H1 (cell line): Measurements from ENCODE around the gene RPP30. TPM values are rescaled to one million over a fixed set of nuclear protein-coding genes. Genes with fewer than 3 reads are reported as not detected.

ENCODE experiments used
- CTCF ChIA-PET: fragments of 300-600 bp; sonication (Branson Sonifier 250); formaldehyde crosslinking; loops from one replicate; lab custom pipeline; 2021; ENCODE audit not compliant: partially characterized antibody; lab: Charles Lee
- POLR2A ChIA-PET: fragments of 300-600 bp; sonication (Branson Sonifier 250); formaldehyde crosslinking; loops from one replicate; lab custom pipeline; 2021; ENCODE audit warnings: inconsistent platforms; ENCODE audit not compliant: partially characterized antibody; lab: Charles Lee
- DNase-seq, 2 experiments: peaks; one replicate each; pipeline versions ENCODE4 v3.0.0 to v3.0.0-alpha.2; 2010 to 2022; ENCODE audit warnings: low spot score in 2 of 2, low read depth in 1 of 2, mixed read lengths in 1 of 2
- FAIRE-seq: peaks from 2 replicates; lab custom pipeline; 2011; peaks lifted over from hg19 to GRCh38; lab: Jason Lieb, UNC
- H2AFZ ChIP-seq: 2 replicates; pipeline ENCODE4 v1.8.1; 2012; ENCODE audit warnings: low read length, inconsistent platforms
- H2AK5ac ChIP-seq: 2 replicates; pipeline ENCODE4 v1.6.1; 2013; ENCODE audit warnings: low read depth, low read length
- H2BK120ac ChIP-seq: replicated peaks from 2 replicates; pipeline ENCODE3; 2013; ENCODE audit warnings: low read depth, low read length, inconsistent platforms
- H2BK12ac ChIP-seq: 2 replicates; pipeline ENCODE4 v1.6.1; 2013; ENCODE audit warnings: low read depth, low read length
- H2BK15ac ChIP-seq: 2 replicates; pipeline ENCODE4 v1.6.1; 2013; ENCODE audit warnings: low read length
- H2BK20ac ChIP-seq: 2 replicates; pipeline ENCODE4 v1.6.1; 2013; ENCODE audit warnings: low read length
- H2BK5ac ChIP-seq: 2 replicates; pipeline ENCODE4 v1.6.1; 2013; ENCODE audit warnings: low read depth, low read length
- H3K14ac ChIP-seq: 2 replicates; pipeline ENCODE4 v1.6.1; 2013; ENCODE audit warnings: inconsistent platforms; ENCODE audit not compliant: insufficient read length
- H3K18ac ChIP-seq: 2 replicates; pipeline ENCODE4 v1.6.1; 2013; ENCODE audit warnings: low read length; ENCODE audit errors: extremely low read depth
- H3K23ac ChIP-seq: 2 replicates; pipeline ENCODE4 v1.6.1; 2013; ENCODE audit warnings: inconsistent platforms; ENCODE audit not compliant: insufficient read length
- H3K23me2 ChIP-seq: 2 replicates; pipeline ENCODE4 v1.6.1; 2013; ENCODE audit warnings: low read depth, low read length
- H3K27ac ChIP-seq: 2 replicates; pipeline ENCODE4 v1.6.1; 2011; ENCODE audit warnings: low read depth, low read length, inconsistent platforms
- H3K27me3 ChIP-seq, 4 experiments: replicated peaks in 1 of 4; 1 replicate in 1 of 4; 2 replicates in 3 of 4; pipeline versions ENCODE4 v1.6.1 to v1.8.1; 2011 to 2013; ENCODE audit warnings: low read length in 3 of 4, mild to moderate bottlenecking in 3 of 4, inconsistent platforms in 2 of 4, mixed read lengths in 2 of 4, moderate library complexity in 1 of 4; ENCODE audit not compliant: control insufficient read depth in 3 of 4, insufficient read depth in 3 of 4; ENCODE audit errors: extremely low read depth in 1 of 4
- H3K36me3 ChIP-seq, 4 experiments: 2 replicates each; pipeline versions ENCODE4 v1.6.1 to v1.8.1; 2011 to 2013; ENCODE audit warnings: mild to moderate bottlenecking in 4 of 4, low read length in 3 of 4, moderate library complexity in 2 of 4, control low read depth in 1 of 4, inconsistent platforms in 1 of 4; ENCODE audit not compliant: insufficient read depth in 4 of 4, control insufficient read depth in 2 of 4
- H3K4ac ChIP-seq: replicated peaks from 2 replicates; pipeline ENCODE3; 2013; ENCODE audit warnings: low read length, low read depth, mixed read lengths, inconsistent platforms; ENCODE audit not compliant: insufficient read length
- H3K4me1 ChIP-seq, 4 experiments: replicated peaks in 1 of 4; 1 replicate in 1 of 4; 2 replicates in 3 of 4; pipeline versions ENCODE4 v1.6.1 to v1.8.1; 2011 to 2013; ENCODE audit warnings: low read length in 3 of 4, inconsistent platforms in 2 of 4, mixed read lengths in 1 of 4; ENCODE audit not compliant: insufficient read depth in 4 of 4, control insufficient read depth in 3 of 4
- H3K4me2 ChIP-seq, 2 experiments: 2 replicates each; pipeline versions ENCODE4 v1.6.1 to v1.8.1; 2011 to 2013; ENCODE audit warnings: low read depth in 2 of 2, low read length in 2 of 2, control low read depth in 1 of 2, inconsistent platforms in 1 of 2, mild to moderate bottlenecking in 1 of 2; ENCODE audit not compliant: insufficient read depth in 1 of 2
- H3K4me3 ChIP-seq, 4 experiments: fragments of 200-600, 300-600 bp in 1 of 4; sonication (generic), shearing (Covaris generic), sonication (Bioruptor Twin) in 1 of 4; 2 replicates each; pipeline versions ENCODE4 v1.5.1 to v1.8.1; 2011 to 2016; ENCODE audit warnings: low read length in 4 of 4, low read depth in 3 of 4, control low read depth in 2 of 4, inconsistent platforms in 2 of 4, mild to moderate bottlenecking in 2 of 4, mixed read lengths in 1 of 4, moderate library complexity in 1 of 4; ENCODE audit not compliant: insufficient read depth in 2 of 4; ENCODE audit errors: extremely low read depth in 1 of 4
- H3K56ac ChIP-seq: replicated peaks from 2 replicates; pipeline ENCODE3; 2013; ENCODE audit warnings: low read depth, mild to moderate bottlenecking, mixed read lengths, low read length, inconsistent platforms; ENCODE audit not compliant: insufficient read length
- H3K79me1 ChIP-seq: 2 replicates; pipeline ENCODE4 v1.6.1; 2013; ENCODE audit warnings: low read depth, low read length, control low read depth
- H3K79me2 ChIP-seq, 2 experiments: 2 replicates each; pipeline versions ENCODE4 v1.6.1 to v1.8.1; 2012 to 2013; ENCODE audit warnings: low read length in 2 of 2, mild to moderate bottlenecking in 2 of 2, inconsistent platforms in 1 of 2; ENCODE audit not compliant: insufficient read depth in 2 of 2, control insufficient read depth in 1 of 2
- H3K9ac ChIP-seq, 4 experiments: replicated peaks in 1 of 4; 1 replicate in 1 of 4; 2 replicates in 3 of 4; pipeline versions ENCODE4 v1.6.1 to v1.8.1; 2011 to 2013; ENCODE audit warnings: low read depth in 3 of 4, low read length in 3 of 4, control low read depth in 2 of 4, mild to moderate bottlenecking in 2 of 4, moderate library complexity in 2 of 4, inconsistent platforms in 1 of 4; ENCODE audit errors: extremely low read depth in 1 of 4
- H3K9me3 ChIP-seq, 2 experiments: 2 replicates each; pipeline versions ENCODE4 v1.6.1 to v1.8.1; 2012 to 2013; ENCODE audit warnings: mild to moderate bottlenecking in 2 of 2, moderate library complexity in 2 of 2, control low read depth in 1 of 2, inconsistent platforms in 1 of 2, low read depth in 1 of 2, low read length in 1 of 2, mixed read lengths in 1 of 2; ENCODE audit not compliant: insufficient read depth in 2 of 2
- H4K20me1 ChIP-seq, 2 experiments: replicated peaks in 1 of 2; 2 replicates each; pipeline versions ENCODE3 to v1.8.1; 2011 to 2013; ENCODE audit warnings: inconsistent platforms in 2 of 2, low read length in 2 of 2, mild to moderate bottlenecking in 1 of 2; ENCODE audit not compliant: insufficient read depth in 2 of 2, control insufficient read depth in 1 of 2
- H4K5ac ChIP-seq: 2 replicates; pipeline ENCODE4 v1.6.1; 2013; ENCODE audit warnings: low read length, low read depth, mixed read lengths, inconsistent platforms; ENCODE audit not compliant: insufficient read length
- H4K8ac ChIP-seq: 2 replicates; pipeline ENCODE4 v1.8.0; 2013; ENCODE audit warnings: mild to moderate bottlenecking, moderate library complexity, low read length, inconsistent platforms; ENCODE audit not compliant: insufficient read depth; ENCODE audit errors: extremely low read depth
- H4K91ac ChIP-seq: replicated peaks from 2 replicates; pipeline ENCODE3; 2013; ENCODE audit warnings: low read length, mixed read lengths, inconsistent platforms; ENCODE audit not compliant: insufficient read length
- EGR1 ChIP-seq: IDR thresholded peaks from 2 replicates; pipeline ENCODE4 v1.6.1; 2011; ENCODE audit warnings: low read depth, low read length, borderline replicate concordance
- KDM1A ChIP-seq: fragments of 200-600, 300-600 bp; sonication (generic); IDR thresholded peaks from 2 replicates; pipeline ENCODE4 v1.7.1; 2016; ENCODE audit warnings: mild to moderate bottlenecking, low read length, borderline replicate concordance
- KDM5A ChIP-seq: fragments of 200-600 bp; IDR thresholded peaks from 2 replicates; pipeline ENCODE4 v1.7.1; 2012; ENCODE audit warnings: mild to moderate bottlenecking, low read length, inconsistent platforms, mixed read lengths
- MAFK ChIP-seq: IDR thresholded peaks from 2 replicates; pipeline ENCODE4 v1.6.1; 2012; ENCODE audit warnings: low read depth, mild to moderate bottlenecking, improper control_type of control experiment, low read length
- RAD21 ChIP-seq, 2 experiments: IDR thresholded peaks in 1 of 2; conservative IDR thresholded peaks in 1 of 2; 2 replicates each; pipeline ENCODE4 v1.6.1; 2011; ENCODE audit warnings: low read depth in 2 of 2, low read length in 2 of 2, improper control_type of control experiment in 1 of 2, inconsistent platforms in 1 of 2, mild to moderate bottlenecking in 1 of 2, moderate library complexity in 1 of 2
- RBBP5 ChIP-seq: IDR thresholded peaks from 2 replicates; pipeline ENCODE4 v1.7.1; 2012; ENCODE audit warnings: low read depth, mild to moderate bottlenecking, inconsistent platforms, low read length, moderate library complexity, borderline replicate concordance
- TAF7 ChIP-seq: optimal IDR thresholded peaks from 2 replicates; pipeline ENCODE3; 2011; ENCODE audit warnings: low read depth, mild to moderate bottlenecking, inconsistent platforms, low read length, moderate library complexity, borderline replicate concordance
- TBP ChIP-seq: IDR thresholded peaks from 2 replicates; pipeline ENCODE4 v1.6.1; 2011; ENCODE audit warnings: low read depth, low read length, improper control_type of control experiment
- WGBS, 2 experiments: shearing (Covaris generic) in 1 of 2; methylation state at CpG; one replicate each; pipeline versions ENCODE4 v1.1.6 to v1.1.7; 2013 to 2015; ENCODE audit warnings: low lambda C conversion rate in 2 of 2, mixed read lengths in 2 of 2, inconsistent platforms in 1 of 2, low coverage in 1 of 2, missing lambda C conversion rate in 1 of 2; ENCODE audit not compliant: insufficient replicate concordance in 2 of 2, insufficient coverage in 1 of 2, insufficient read length in 1 of 2; ENCODE audit errors: extremely low coverage in 1 of 2, missing lambda C conversion rate in 1 of 2; 5-methylcytosine and 5-hydroxymethylcytosine counted together
- polyA plus RNA-seq, 7 experiments: library from polyadenylated mRNA; depleted of rRNA in 3 of 7; stranded (reverse) in 5 of 7; unstranded in 2 of 7; fragments of >200 nt in 5 of 7; fragments of 200-250 nt in 2 of 7; gene quantifications; 1 replicate in 5 of 7; 2 replicates in 1 of 7; 4 replicates in 1 of 7; pipeline versions ENCODE4 v1.2.1 to v1.2.3, GENCODE V29; 2011 to 2013; ENCODE audit warnings: missing spikeins in 2 of 7, mixed read lengths in 2 of 7
- total RNA-seq: library from RNA; stranded (reverse); fragmentation: NEBNext Ultra II Directional; extraction: Animal tissue kit (Norgen Biotek cat#: 25700); gene quantifications from 2 replicates; pipeline ENCODE4 v1.2.1, GENCODE V29; 2021
- TF ChIP-seq, protein P1 (sequence below): IDR thresholded peaks from 2 replicates; pipeline ENCODE4 v1.6.1; 2012; ENCODE audit warnings: inconsistent platforms
- TF ChIP-seq, protein P2 (sequence below): IDR thresholded peaks from 2 replicates; pipeline ENCODE4 v1.6.1; 2012; ENCODE audit warnings: inconsistent platforms

RPP30 gene
- total and polyA plus RNA-seq, 2 of the 8 experiments (the other 6 are each of a cell fraction or from before 2014, with no cell fraction given), result 38.9 to 79.7 TPM

DNA sequence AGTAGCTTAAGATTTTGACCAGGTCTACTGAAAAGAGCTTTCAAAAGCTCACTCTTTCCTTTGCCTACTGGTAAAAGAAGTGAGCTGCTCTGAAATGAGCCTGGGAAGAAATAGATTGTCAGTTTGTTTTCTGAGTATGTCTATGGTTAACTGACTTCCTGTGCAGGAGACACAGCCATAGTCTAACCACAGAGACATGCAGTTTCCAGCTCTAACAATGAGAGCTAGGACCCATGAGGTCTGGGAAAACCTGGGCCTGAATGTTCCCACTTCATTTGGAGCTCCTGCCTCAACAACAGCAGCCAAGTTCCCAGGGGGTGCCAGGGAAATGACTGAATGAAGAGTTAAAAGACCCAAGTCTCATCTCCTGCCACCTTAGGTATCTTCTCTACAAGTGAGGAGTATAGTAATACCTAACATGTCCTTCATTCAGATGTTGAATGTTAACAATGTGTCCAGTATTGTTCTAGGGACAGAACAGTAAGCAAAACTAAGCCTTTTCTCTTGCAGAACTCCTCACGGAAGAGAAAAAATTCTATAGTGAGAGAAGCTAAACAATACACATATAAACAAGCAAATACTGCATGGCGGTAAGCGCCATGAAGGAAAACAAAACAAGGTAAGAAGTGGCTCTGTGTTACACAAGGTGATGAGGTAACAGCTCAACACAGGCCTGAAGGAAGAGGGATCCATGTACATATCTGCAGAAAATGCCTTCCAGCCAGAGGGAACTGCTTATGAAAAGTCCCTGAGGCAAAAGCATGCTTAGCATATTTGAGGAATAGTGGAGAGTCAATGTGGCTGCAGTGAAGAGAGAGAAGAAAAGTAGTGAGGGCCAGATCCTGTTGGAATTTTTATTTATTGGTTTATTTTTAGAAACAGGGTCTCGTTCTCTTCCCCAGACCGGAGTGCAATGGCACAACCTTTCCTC is 75.5 kb downstream of the RPP30 start:
- no peak for FAIRE-seq
- H3K23ac ChIP-seq, result no peak overlapping the region
- H3K4me1 ChIP-seq, result no peaks in the 10 kb centered on the region
- no peak overlapping the region for H3K4ac ChIP-seq
- H3K27ac ChIP-seq, result no peak overlapping the region
- no peak overlapping the region for H2AFZ ChIP-seq
- H2BK15ac ChIP-seq, result no peak overlapping the region
- H2BK12ac ChIP-seq, result no peak overlapping the region
- ChIA-PET POLR2A (interaction anchor here (1.0 kb wide), 1 partner anchor 17 kb away, joined by 4 read pairs; no protein-coding TSS in a partner anchor), CTCF (interaction anchor here (0.5 to 3.2 kb wide), 6 partner anchors 22 to 1460 kb away, joined by 3 to 11 read pairs (median 3); no protein-coding TSS in a partner anchor)
- H2BK120ac ChIP-seq, result no peak overlapping the region
- no peak overlapping the region for H3K9ac ChIP-seq
- H3K9me3 ChIP-seq, result no peaks in the 10 kb centered on the region
- H3K36me3 ChIP-seq, result no peaks in the 10 kb centered on the region
- no peak overlapping the region for H4K8ac ChIP-seq
- H4K5ac ChIP-seq, result no peak overlapping the region
- no peak overlapping the region for H3K18ac ChIP-seq
- H3K4me3 ChIP-seq, result no peak overlapping the region
- no peak overlapping the region for H4K91ac ChIP-seq
- no peak overlapping the region for H3K56ac ChIP-seq
- no peak overlapping the region for H2BK5ac ChIP-seq
- no peak overlapping the region for H3K4me2 ChIP-seq
- H2AK5ac ChIP-seq, result no peak overlapping the region
- WGBS, 2 experiments, result 94% methylated on average over 5 of the region's 5 CpGs; no CpG with 5 or more reads in 1 of the 2 experiments
- H3K27me3 ChIP-seq, result peaks cover 0 to 10% (median 3%) of the 10 kb centered on the region in 4 experiments; a peak in 4 of 7 replicates
- DNase-seq, result no peak
- H3K79me2 ChIP-seq, result no peaks in the 10 kb centered on the region
- H3K14ac ChIP-seq, result no peak overlapping the region
- H3K23me2 ChIP-seq, result no peaks in the 10 kb centered on the region
- H2BK20ac ChIP-seq, result no peak overlapping the region
- H4K20me1 ChIP-seq, result no peaks in the 10 kb centered on the region
- H3K79me1 ChIP-seq, result no peaks in the 10 kb centered on the region
- TF ChIP-seq RAD21 (IDR thresholded peaks at IDR 0.05 in 1 of 2, conservative IDR thresholded peaks at IDR 0.05 in 1 of 2; ENCODE audit: low read depth in 2 of 2, low read length in 2 of 2), result no peak
- TF ChIP-seq, protein P1, sequence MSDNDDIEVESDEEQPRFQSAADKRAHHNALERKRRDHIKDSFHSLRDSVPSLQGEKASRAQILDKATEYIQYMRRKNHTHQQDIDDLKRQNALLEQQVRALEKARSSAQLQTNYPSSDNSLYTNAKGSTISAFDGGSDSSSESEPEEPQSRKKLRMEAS, result no peak
- no peak for TF ChIP-seq RBBP5
- TF ChIP-seq, protein P2, sequence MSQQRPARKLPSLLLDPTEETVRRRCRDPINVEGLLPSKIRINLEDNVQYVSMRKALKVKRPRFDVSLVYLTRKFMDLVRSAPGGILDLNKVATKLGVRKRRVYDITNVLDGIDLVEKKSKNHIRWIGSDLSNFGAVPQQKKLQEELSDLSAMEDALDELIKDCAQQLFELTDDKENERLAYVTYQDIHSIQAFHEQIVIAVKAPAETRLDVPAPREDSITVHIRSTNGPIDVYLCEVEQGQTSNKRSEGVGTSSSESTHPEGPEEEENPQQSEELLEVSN, result no peak
- TF ChIP-seq TBP, result no peak
- TF ChIP-seq TAF7, result no peak
- TF ChIP-seq EGR1, result no peak
- TF ChIP-seq KDM1A, result no peak
- no peak for TF ChIP-seq MAFK
- no peak for TF ChIP-seq KDM5A
